ENCODE results near the gene GALNT17.

Gene GALNT17

DNA sequence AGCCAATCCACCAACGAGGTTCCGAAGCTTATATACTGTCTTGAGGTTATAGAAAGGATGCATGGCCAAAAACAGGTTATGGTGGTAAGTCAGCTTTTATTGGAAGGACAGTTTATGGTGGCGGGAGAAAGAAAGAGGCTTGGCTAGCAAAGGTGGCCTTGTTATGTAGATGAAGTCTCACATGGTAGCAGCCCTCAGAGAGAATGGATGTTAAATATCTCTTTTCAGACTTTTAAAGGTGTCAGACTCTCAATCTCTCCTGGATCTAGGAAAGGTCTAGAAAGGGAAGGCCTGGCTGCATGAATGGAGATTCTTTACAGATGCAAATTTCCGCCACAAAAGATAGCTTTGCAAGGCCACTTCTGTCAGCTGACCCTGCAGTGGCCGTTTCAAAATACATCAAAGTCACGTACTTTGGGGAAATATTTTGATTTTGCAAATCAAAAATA lies 333.8 kb downstream of the GALNT17 start:
- no peaks in the 10 kb centered on the region for H3K27me3 ChIP-seq (ENCODE audit: insufficient read depth, low read length, poor library complexity)
- H3K27ac ChIP-seq (ENCODE audit: low read length) = no peak overlapping the region
- no peak overlapping the region for H3K4me2 ChIP-seq (ENCODE audit: insufficient read depth, low read length)
- no peaks in the 10 kb centered on the region for H3K79me2 ChIP-seq (ENCODE audit: insufficient read depth, low read length)
- ATAC-seq (ENCODE audit: insufficient read depth, low read depth) (no peak), DNase-seq (no peak)
- H2AFZ ChIP-seq (ENCODE audit: low read depth, low read length) = no peak overlapping the region
- TF ChIP-seq, protein P1, sequence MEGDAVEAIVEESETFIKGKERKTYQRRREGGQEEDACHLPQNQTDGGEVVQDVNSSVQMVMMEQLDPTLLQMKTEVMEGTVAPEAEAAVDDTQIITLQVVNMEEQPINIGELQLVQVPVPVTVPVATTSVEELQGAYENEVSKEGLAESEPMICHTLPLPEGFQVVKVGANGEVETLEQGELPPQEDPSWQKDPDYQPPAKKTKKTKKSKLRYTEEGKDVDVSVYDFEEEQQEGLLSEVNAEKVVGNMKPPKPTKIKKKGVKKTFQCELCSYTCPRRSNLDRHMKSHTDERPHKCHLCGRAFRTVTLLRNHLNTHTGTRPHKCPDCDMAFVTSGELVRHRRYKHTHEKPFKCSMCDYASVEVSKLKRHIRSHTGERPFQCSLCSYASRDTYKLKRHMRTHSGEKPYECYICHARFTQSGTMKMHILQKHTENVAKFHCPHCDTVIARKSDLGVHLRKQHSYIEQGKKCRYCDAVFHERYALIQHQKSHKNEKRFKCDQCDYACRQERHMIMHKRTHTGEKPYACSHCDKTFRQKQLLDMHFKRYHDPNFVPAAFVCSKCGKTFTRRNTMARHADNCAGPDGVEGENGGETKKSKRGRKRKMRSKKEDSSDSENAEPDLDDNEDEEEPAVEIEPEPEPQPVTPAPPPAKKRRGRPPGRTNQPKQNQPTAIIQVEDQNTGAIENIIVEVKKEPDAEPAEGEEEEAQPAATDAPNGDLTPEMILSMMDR (IDR thresholded peaks at IDR 0.05; ENCODE audit: borderline replicate concordance, extremely low read depth, low read length, poor library complexity, severe bottlenecking) = no peak
- TF ChIP-seq EZH2 (IDR thresholded peaks at IDR 0.05; ENCODE audit: borderline replicate concordance, low read depth, low read length, severe bottlenecking) = no peak
- H4K20me1 ChIP-seq (ENCODE audit: insufficient read depth, low read length) = no peaks in the 10 kb centered on the region
- H3K9me3 ChIP-seq (ENCODE audit: insufficient read depth, low read length, severe bottlenecking) = no peaks in the 10 kb centered on the region
- no peak overlapping the region for H3K9ac ChIP-seq (ENCODE audit: low read depth, low read length)
- H3K36me3 ChIP-seq (ENCODE audit: insufficient read depth, low read length) = no peaks in the 10 kb centered on the region
- no peak overlapping the region for H3K4me3 ChIP-seq (ENCODE audit: low read depth in 1 of 2, low read length in 2 of 2)
- no peaks in the 10 kb centered on the region for H3K4me1 ChIP-seq (ENCODE audit: insufficient read depth, low read length)

DNA sequence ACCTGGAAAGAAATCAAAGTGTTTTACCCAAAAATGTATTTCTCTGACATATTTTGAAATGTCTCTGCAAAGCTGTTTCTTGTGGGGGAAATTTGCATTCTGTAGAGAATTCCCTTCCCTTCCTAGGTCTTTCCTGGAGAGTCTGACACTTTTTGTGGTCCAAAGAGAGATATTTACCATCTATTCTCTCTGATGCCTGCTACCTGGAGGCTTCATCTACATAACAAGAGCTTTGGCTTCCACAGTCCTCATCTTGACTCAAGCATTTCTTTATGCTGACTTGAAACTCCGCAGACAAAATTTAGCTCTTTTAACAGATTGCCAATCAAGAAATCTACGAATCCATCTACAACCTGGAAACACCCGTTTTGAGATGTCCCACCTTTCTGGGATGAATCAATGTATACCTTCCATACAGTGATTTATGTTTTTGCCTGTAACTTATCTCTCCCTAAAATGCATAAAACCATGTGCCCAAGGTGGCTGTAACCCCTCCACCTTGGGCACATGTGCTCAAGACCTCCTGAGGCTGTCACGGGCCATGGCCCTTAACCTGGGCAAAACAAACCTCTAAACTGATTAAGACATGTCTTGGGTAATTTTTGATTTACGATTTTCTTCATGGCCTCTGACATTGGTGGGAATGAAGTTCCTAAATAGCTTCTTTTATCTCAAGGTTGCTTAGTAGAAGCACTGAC lies 334.7 kb downstream of the GALNT17 start:
- H3K9ac ChIP-seq (ENCODE audit: low read depth, low read length) = no peak overlapping the region
- no peaks in the 10 kb centered on the region for H3K27me3 ChIP-seq (ENCODE audit: insufficient read depth, low read length, poor library complexity)
- H3K4me3 ChIP-seq (ENCODE audit: low read depth in 1 of 2, low read length in 2 of 2) = no peak overlapping the region
- no peaks in the 10 kb centered on the region for H3K4me1 ChIP-seq (ENCODE audit: insufficient read depth, low read length)
- no peaks in the 10 kb centered on the region for H3K9me3 ChIP-seq (ENCODE audit: insufficient read depth, low read length, severe bottlenecking)
- no peak overlapping the region for H3K27ac ChIP-seq (ENCODE audit: low read length)
- no peaks in the 10 kb centered on the region for H4K20me1 ChIP-seq (ENCODE audit: insufficient read depth, low read length)
- no peak for DNase-seq
- H3K4me2 ChIP-seq (ENCODE audit: insufficient read depth, low read length) = no peak overlapping the region
- H2AFZ ChIP-seq (ENCODE audit: low read depth, low read length) = no peak overlapping the region
- no peak for ATAC-seq (ENCODE audit: insufficient read depth, low read depth)
- H3K36me3 ChIP-seq (ENCODE audit: insufficient read depth, low read length) = no peaks in the 10 kb centered on the region
- TF ChIP-seq, protein P1 (IDR thresholded peaks at IDR 0.05; ENCODE audit: borderline replicate concordance, extremely low read depth, low read length, poor library complexity, severe bottlenecking) = no peak
- no peak for TF ChIP-seq EZH2 (IDR thresholded peaks at IDR 0.05; ENCODE audit: borderline replicate concordance, low read depth, low read length, severe bottlenecking)
- H3K79me2 ChIP-seq (ENCODE audit: insufficient read depth, low read length) = no peaks in the 10 kb centered on the region

DNA sequence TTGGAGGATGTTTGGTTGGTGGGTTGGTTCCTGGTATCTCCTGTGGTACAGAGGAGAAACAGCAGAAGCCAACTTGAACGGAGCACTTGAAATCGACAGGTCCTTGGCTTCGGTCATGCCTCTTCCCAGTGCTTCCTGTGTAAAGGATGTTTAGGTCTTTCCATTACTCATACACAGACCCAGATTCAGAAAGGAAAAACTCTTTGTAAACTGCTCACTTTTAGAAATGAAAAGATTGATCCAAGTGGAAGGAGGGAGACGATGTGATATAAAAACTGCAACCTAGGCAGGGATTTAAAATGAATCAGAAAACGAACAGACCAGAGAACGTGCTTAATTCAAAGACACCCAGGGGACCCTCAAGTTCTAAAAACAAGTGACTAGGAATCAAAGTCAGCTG lies 338.4 kb downstream of the GALNT17 start:
- H3K27me3 ChIP-seq (ENCODE audit: insufficient read depth, low read length, poor library complexity) = peaks cover 3% of the 10 kb centered on the region
- no peak overlapping the region for H3K4me3 ChIP-seq (ENCODE audit: low read depth in 1 of 2, low read length in 2 of 2)
- H3K4me2 ChIP-seq (ENCODE audit: insufficient read depth, low read length) = no peak overlapping the region
- no peaks in the 10 kb centered on the region for H4K20me1 ChIP-seq (ENCODE audit: insufficient read depth, low read length)
- H2AFZ ChIP-seq (ENCODE audit: low read depth, low read length) = no peak overlapping the region
- TF ChIP-seq EZH2 (IDR thresholded peaks at IDR 0.05; ENCODE audit: borderline replicate concordance, low read depth, low read length, severe bottlenecking) = no peak
- TF ChIP-seq, protein P1 (IDR thresholded peaks at IDR 0.05; ENCODE audit: borderline replicate concordance, extremely low read depth, low read length, poor library complexity, severe bottlenecking) = no peak
- H3K79me2 ChIP-seq (ENCODE audit: insufficient read depth, low read length) = no peaks in the 10 kb centered on the region
- ATAC-seq (ENCODE audit: insufficient read depth, low read depth) = no peak
- no peak overlapping the region for H3K9ac ChIP-seq (ENCODE audit: low read depth, low read length)
- peaks cover 6% of the 10 kb centered on the region for H3K9me3 ChIP-seq (ENCODE audit: insufficient read depth, low read length, severe bottlenecking)
- no peak overlapping the region for H3K27ac ChIP-seq (ENCODE audit: low read length)
- H3K4me1 ChIP-seq (ENCODE audit: insufficient read depth, low read length) = no peaks in the 10 kb centered on the region
- no peaks in the 10 kb centered on the region for H3K36me3 ChIP-seq (ENCODE audit: insufficient read depth, low read length)
- DNase-seq = no peak

All from DND-41 (cell line).